Adrenal gland (tissue), 5 donors: ENCODE results near the gene DUSP1.

Experiments used
- POLR2A ChIP-seq, 2 donors: fragments of 450-650 bp; IDR thresholded peaks; one replicate each; pipeline ENCODE4 v1.6.1; 2017; ENCODE audit warnings: antibody characterized with exemption in 2 of 2, mild to moderate bottlenecking in 2 of 2, moderate library complexity in 1 of 2
- TF ChIP-seq, protein P1 (sequence below), 6 experiments: fragments of 450-650 bp in 4 of 6; fragments of 200-600 bp in 2 of 6; sonication (generic) in 1 of 6; IDR thresholded peaks; 1 replicate in 5 of 6; 2 replicates in 1 of 6; pipeline versions ENCODE4 v1.5.1 to v1.8.0; 2016 to 2021; ENCODE audit warnings: antibody characterized with exemption in 6 of 6, mild to moderate bottlenecking in 2 of 6, moderate library complexity in 1 of 6
- donor health status: DM: no; HTN: no; CAD: no.

DNA sequence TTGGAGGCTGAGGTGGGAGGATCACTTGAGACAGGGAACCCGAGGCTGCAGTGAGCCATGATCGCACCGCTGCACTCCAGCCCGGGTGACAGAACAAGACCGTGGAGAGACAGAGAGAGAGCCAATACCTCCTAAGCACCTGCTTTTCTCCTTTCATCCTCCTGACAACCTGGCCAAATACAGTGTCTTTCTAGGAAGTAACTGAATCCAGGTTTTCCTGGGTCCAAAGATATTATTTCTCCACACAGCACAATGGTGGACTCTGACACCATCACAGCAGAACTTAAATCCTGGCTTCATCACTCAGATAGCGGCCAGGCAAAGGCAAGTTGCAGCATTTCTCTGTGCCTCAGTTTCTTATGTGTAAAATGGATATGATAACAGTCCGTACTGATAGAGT is 21.9 kb downstream of the DUSP1 start:
- no peak for TF ChIP-seq POLR2A (IDR thresholded peaks at IDR 0.05)
- TF ChIP-seq, protein P1, sequence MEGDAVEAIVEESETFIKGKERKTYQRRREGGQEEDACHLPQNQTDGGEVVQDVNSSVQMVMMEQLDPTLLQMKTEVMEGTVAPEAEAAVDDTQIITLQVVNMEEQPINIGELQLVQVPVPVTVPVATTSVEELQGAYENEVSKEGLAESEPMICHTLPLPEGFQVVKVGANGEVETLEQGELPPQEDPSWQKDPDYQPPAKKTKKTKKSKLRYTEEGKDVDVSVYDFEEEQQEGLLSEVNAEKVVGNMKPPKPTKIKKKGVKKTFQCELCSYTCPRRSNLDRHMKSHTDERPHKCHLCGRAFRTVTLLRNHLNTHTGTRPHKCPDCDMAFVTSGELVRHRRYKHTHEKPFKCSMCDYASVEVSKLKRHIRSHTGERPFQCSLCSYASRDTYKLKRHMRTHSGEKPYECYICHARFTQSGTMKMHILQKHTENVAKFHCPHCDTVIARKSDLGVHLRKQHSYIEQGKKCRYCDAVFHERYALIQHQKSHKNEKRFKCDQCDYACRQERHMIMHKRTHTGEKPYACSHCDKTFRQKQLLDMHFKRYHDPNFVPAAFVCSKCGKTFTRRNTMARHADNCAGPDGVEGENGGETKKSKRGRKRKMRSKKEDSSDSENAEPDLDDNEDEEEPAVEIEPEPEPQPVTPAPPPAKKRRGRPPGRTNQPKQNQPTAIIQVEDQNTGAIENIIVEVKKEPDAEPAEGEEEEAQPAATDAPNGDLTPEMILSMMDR (IDR thresholded peaks at IDR 0.05) = no peak
